HCT116 (cell line): ENCODE results near the gene SERPINB8. TPM values are rescaled to one million over a fixed set of nuclear protein-coding genes. Genes with fewer than 3 reads are reported as not detected.

Source experiments
- ATAC-seq: fragments of 200-7000 bp; cut with Tn5 transposase; 2 replicates; pipeline ENCODE4 v1.9.1; 2020; ENCODE audit warnings: mild to moderate bottlenecking, moderate library complexity
- BruUV-seq: library from RNA; stranded (reverse); fragments of 400-500 nt; replicated peaks from 2 replicates; lab custom pipeline; 2021; lab: Mats Ljungman, UMichigan
- CTCF ChIA-PET: fragments of 300-600 bp; sonication (Branson Sonifier 250); formaldehyde crosslinking; loops from one replicate; lab custom pipeline; 2021; ENCODE audit warnings: antibody characterized with exemption; lab: Charles Lee
- POLR2A ChIA-PET: fragments of 300-600, 350-600 bp; sonication (Branson Sonifier 250); formaldehyde crosslinking; loops from one replicate; lab custom pipeline; 2021; ENCODE audit warnings: antibody characterized with exemption; lab: Charles Lee
- RAD21 ChIA-PET, 2 experiments: fragments of 300-600 bp; sonication (Branson Sonifier 250); formaldehyde crosslinking; loops; one replicate each; lab custom pipeline; 2023; ENCODE audit warnings: low total read pairs in 2 of 2; ENCODE audit not compliant: uncharacterized antibody in 2 of 2, unreplicated experiment in 2 of 2, low non-redundant PET in 1 of 2; lab: Charles Lee
- DNase-seq: peaks from one replicate; pipeline ENCODE4 v3.0.0-alpha.2; 2010; ENCODE audit warnings: low read depth, low spot score
- H2AFZ ChIP-seq: fragments of 200-600 bp; shearing (Covaris generic), sonication (generic); 2 replicates; pipeline ENCODE4 v1.6.1; 2017; ENCODE audit warnings: low read depth, mixed run types, mixed read lengths, antibody characterized with exemption, low read length; ENCODE audit not compliant: poor library complexity, severe bottlenecking
- H3K27ac ChIP-seq: 2 replicates; pipeline ENCODE4 v1.5.1; 2012; ENCODE audit warnings: low read depth, low read length
- H3K27me3 ChIP-seq: fragments of 200-600 bp; sonication (generic); 2 replicates; pipeline ENCODE4 v1.6.1; 2016; ENCODE audit warnings: mixed run types, low read length, mixed read lengths; ENCODE audit not compliant: insufficient read depth
- H3K36me3 ChIP-seq, 2 experiments: fragments of 200-500 bp in 1 of 2; fragments of 200-600 bp in 1 of 2; sonication (Bioruptor generic) in 1 of 2; sonication (generic) in 1 of 2; 2 replicates each; pipeline versions ENCODE4 v1.5.1 to v1.6.1; 2014 to 2016; ENCODE audit warnings: low read length in 2 of 2, inconsistent platforms in 1 of 2, mixed read lengths in 1 of 2, mixed run types in 1 of 2; ENCODE audit not compliant: insufficient read depth in 2 of 2, control insufficient read depth in 1 of 2
- H3K4me1 ChIP-seq, 2 experiments: fragments of 200-600 bp in 1 of 2; sonication (generic) in 1 of 2; 2 replicates each; pipeline versions ENCODE4 v1.5.1 to v1.6.1; 2012 to 2017; ENCODE audit warnings: low read length in 2 of 2, inconsistent platforms in 1 of 2, mild to moderate bottlenecking in 1 of 2, mixed read lengths in 1 of 2, mixed run types in 1 of 2, moderate library complexity in 1 of 2; ENCODE audit not compliant: insufficient read depth in 2 of 2, control insufficient read depth in 1 of 2
- H3K4me2 ChIP-seq: fragments of 200-600 bp; sonication (generic); 2 replicates; pipeline ENCODE4 v1.6.1; 2017; ENCODE audit warnings: mixed run types, low read length, mixed read lengths
- H3K4me3 ChIP-seq, 2 experiments: fragments of 200-600 bp in 1 of 2; sonication (generic) in 1 of 2; replicated peaks in 1 of 2; 2 replicates each; pipeline ENCODE4 v1.5.1; 2011 to 2016; ENCODE audit warnings: low read length in 2 of 2, control low read depth in 1 of 2, low read depth in 1 of 2, mild to moderate bottlenecking in 1 of 2, mixed read lengths in 1 of 2, mixed run types in 1 of 2
- H3K79me2 ChIP-seq: fragments of 200-600 bp; sonication (generic); 2 replicates; pipeline ENCODE4 v1.6.1; 2017; ENCODE audit warnings: mild to moderate bottlenecking, mixed run types, low read length, moderate library complexity, mixed read lengths; ENCODE audit not compliant: insufficient read depth
- H3K9ac ChIP-seq: fragments of 200-600 bp; sonication (generic); 2 replicates; pipeline ENCODE4 v1.6.1; 2016; ENCODE audit warnings: low read length, mixed read lengths
- H3K9me2 ChIP-seq: fragments of 200-600 bp; sonication (generic), shearing (Covaris generic); 2 replicates; pipeline ENCODE4 v1.6.1; 2017; ENCODE audit warnings: mixed run types, mild to moderate bottlenecking, moderate library complexity; ENCODE audit not compliant: insufficient read depth
- H3K9me3 ChIP-seq, 2 experiments: fragments of 200-500 bp in 1 of 2; fragments of 200-600 bp in 1 of 2; sonication (Bioruptor generic) in 1 of 2; sonication (generic) in 1 of 2; 2 replicates each; pipeline ENCODE4 v1.6.1; 2014 to 2017; ENCODE audit warnings: low read length in 2 of 2, mixed read lengths in 2 of 2, inconsistent platforms in 1 of 2, low read depth in 1 of 2, mild to moderate bottlenecking in 1 of 2, mixed run types in 1 of 2, moderate library complexity in 1 of 2; ENCODE audit not compliant: control insufficient read depth in 1 of 2, insufficient read depth in 1 of 2
- H4K20me1 ChIP-seq: fragments of 200-600 bp; sonication (generic), shearing (Covaris generic); 2 replicates; pipeline ENCODE4 v1.6.1; 2017; ENCODE audit warnings: mixed run types, mild to moderate bottlenecking, moderate library complexity; ENCODE audit not compliant: insufficient read depth
- CBX3 ChIP-seq: IDR thresholded peaks from 2 replicates; pipeline ENCODE4 v1.6.1; 2012; ENCODE audit warnings: low read depth
- CEBPB ChIP-seq: IDR thresholded peaks from 2 replicates; pipeline ENCODE4 v1.6.1; 2012; ENCODE audit warnings: low read depth
- EZH2 ChIP-seq: fragments of 200-600 bp; sonication (generic); IDR thresholded peaks from 2 replicates; pipeline ENCODE4 v1.6.1; 2017; ENCODE audit warnings: antibody characterized with exemption, mixed run types
- EZH2phosphoT487 ChIP-seq: fragments of 200-600 bp; IDR thresholded peaks from 2 replicates; pipeline ENCODE4 v1.6.1; 2018; ENCODE audit warnings: antibody characterized with exemption, borderline replicate concordance
- FOSL1 ChIP-seq: IDR thresholded peaks from 2 replicates; pipeline ENCODE4 v1.6.1; 2012; ENCODE audit warnings: low read depth
- JUND ChIP-seq: IDR thresholded peaks from 2 replicates; pipeline ENCODE4 v1.6.1; 2012
- SIN3A ChIP-seq: IDR thresholded peaks from 2 replicates; pipeline ENCODE4 v1.6.1; 2012; ENCODE audit warnings: low read depth
- SP1 ChIP-seq: IDR thresholded peaks from 2 replicates; pipeline ENCODE4 v1.6.1; 2012; ENCODE audit warnings: low read depth
- SRF ChIP-seq: IDR thresholded peaks from 2 replicates; pipeline ENCODE4 v1.6.1; 2012; ENCODE audit warnings: low read depth
- YY1 ChIP-seq: IDR thresholded peaks from 2 replicates; pipeline ENCODE4 v1.6.1; 2011; ENCODE audit warnings: low read length, low read depth, moderate library complexity, mild to moderate bottlenecking; ENCODE audit not compliant: insufficient replicate concordance; ENCODE audit errors: extremely low read depth
- ZFX ChIP-seq: fragments of 450-650 bp; IDR thresholded peaks from 2 replicates; pipeline ENCODE4 v1.6.1; 2017
- intact Hi-C: fragments of 100-400 bp; cut with micrococcal nuclease; formaldehyde crosslinking; loops from 2 replicates; pipeline ENCODE4 v1.10.0; 2022
- total RNA-seq: library from RNA; stranded (reverse); gene quantifications from one replicate; pipeline ENCODE4 v1.2.1, GENCODE V29; 2021; ENCODE audit not compliant: unreplicated experiment
- TF ChIP-seq, protein P1 (sequence below): IDR thresholded peaks from 2 replicates; pipeline ENCODE4 v1.6.1; 2012; ENCODE audit warnings: low read depth
- TF ChIP-seq, protein P2 (sequence below): IDR thresholded peaks from 2 replicates; pipeline ENCODE4 v1.6.1; 2011; ENCODE audit warnings: mild to moderate bottlenecking, low read length, moderate library complexity; ENCODE audit not compliant: insufficient replicate concordance; ENCODE audit errors: extremely low read depth

The SERPINB8 gene
- total RNA-seq, 1 experiment from 2014 or later, result 5.9 TPM

DNA sequence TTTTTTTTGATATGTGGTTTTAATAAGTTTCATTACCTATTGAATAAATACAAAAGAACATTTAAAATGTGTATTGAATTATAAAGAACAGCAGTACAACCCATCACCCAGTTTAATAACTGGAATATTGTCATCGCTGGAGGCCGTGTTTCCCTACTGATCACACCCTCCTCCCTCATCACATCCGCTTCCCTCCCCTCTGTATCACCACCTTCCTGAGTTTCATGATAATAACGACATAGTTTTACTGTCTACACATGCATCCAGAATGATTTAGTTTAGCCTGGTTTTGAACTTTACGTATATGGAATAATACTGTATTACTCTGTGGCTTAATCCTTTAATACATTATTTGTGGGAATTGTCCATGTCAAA is 2.1 kb downstream of the SERPINB8 start:
- ChIA-PET POLR2A (no interaction called here), RAD21 (no interaction called here), CTCF (no interaction called here)
- ATAC-seq (no peak), DNase-seq (no peak)
- Histone ChIP-seq H3K27me3 (no peaks in the 10 kb centered on the region), H3K9me2 (no peaks in the 10 kb centered on the region), H3K4me3 (no peak overlapping the region), H3K9ac (no peak overlapping the region), H2AFZ (no peak overlapping the region)
- BruUV-seq, result no TSS peak
- TF ChIP-seq JUND (no peak), SIN3A (no peak), SRF (no peak), CBX3 (no peak), YY1 (no peak), FOSL1 (no peak), ZFX (no peak), CEBPB (no peak), EZH2 (no peak), SP1 (no peak), EZH2phosphoT487 (no peak)
- TF ChIP-seq, protein P1, sequence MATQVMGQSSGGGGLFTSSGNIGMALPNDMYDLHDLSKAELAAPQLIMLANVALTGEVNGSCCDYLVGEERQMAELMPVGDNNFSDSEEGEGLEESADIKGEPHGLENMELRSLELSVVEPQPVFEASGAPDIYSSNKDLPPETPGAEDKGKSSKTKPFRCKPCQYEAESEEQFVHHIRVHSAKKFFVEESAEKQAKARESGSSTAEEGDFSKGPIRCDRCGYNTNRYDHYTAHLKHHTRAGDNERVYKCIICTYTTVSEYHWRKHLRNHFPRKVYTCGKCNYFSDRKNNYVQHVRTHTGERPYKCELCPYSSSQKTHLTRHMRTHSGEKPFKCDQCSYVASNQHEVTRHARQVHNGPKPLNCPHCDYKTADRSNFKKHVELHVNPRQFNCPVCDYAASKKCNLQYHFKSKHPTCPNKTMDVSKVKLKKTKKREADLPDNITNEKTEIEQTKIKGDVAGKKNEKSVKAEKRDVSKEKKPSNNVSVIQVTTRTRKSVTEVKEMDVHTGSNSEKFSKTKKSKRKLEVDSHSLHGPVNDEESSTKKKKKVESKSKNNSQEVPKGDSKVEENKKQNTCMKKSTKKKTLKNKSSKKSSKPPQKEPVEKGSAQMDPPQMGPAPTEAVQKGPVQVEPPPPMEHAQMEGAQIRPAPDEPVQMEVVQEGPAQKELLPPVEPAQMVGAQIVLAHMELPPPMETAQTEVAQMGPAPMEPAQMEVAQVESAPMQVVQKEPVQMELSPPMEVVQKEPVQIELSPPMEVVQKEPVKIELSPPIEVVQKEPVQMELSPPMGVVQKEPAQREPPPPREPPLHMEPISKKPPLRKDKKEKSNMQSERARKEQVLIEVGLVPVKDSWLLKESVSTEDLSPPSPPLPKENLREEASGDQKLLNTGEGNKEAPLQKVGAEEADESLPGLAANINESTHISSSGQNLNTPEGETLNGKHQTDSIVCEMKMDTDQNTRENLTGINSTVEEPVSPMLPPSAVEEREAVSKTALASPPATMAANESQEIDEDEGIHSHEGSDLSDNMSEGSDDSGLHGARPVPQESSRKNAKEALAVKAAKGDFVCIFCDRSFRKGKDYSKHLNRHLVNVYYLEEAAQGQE, result no peak
- TF ChIP-seq, protein P2, sequence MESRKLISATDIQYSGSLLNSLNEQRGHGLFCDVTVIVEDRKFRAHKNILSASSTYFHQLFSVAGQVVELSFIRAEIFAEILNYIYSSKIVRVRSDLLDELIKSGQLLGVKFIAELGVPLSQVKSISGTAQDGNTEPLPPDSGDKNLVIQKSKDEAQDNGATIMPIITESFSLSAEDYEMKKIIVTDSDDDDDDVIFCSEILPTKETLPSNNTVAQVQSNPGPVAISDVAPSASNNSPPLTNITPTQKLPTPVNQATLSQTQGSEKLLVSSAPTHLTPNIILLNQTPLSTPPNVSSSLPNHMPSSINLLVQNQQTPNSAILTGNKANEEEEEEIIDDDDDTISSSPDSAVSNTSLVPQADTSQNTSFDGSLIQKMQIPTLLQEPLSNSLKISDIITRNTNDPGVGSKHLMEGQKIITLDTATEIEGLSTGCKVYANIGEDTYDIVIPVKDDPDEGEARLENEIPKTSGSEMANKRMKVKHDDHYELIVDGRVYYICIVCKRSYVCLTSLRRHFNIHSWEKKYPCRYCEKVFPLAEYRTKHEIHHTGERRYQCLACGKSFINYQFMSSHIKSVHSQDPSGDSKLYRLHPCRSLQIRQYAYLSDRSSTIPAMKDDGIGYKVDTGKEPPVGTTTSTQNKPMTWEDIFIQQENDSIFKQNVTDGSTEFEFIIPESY, result no peak
- TF ChIP-seq, all 23 proteins: peak for 0
- Histone ChIP-seq H3K9me3 (no peaks in the 10 kb centered on the region), H3K79me2 (no peaks in the 10 kb centered on the region), H3K36me3 (no peaks in the 10 kb centered on the region), H4K20me1 (no peaks in the 10 kb centered on the region), H3K4me1 (peaks cover 6 to 19% of the 10 kb centered on the region in 2 experiments; a peak in 3 of 4 replicates), H3K27ac (no peak overlapping the region), H3K4me2 (no peak overlapping the region)
- intact Hi-C loops, result no loop called here
